DND-41 (cell line): ENCODE measurements around the gene EDAR.
A peak's percentile ranks its signal among the peaks of the same experiment; 100 is the strongest.

ENCODE experiments used
- ATAC-seq: fragments of 200-7000 bp; cut with Tn5 transposase; 3 replicates; pipeline ENCODE4 v1.9.1; 2021; ENCODE audit warnings: low read depth; ENCODE audit not compliant: insufficient read depth
- DNase-seq: peaks from one replicate; pipeline ENCODE4 v3.0.0-alpha.2; 2020
- H2AFZ ChIP-seq: 2 replicates; pipeline ENCODE4 v1.6.0; 2012; ENCODE audit warnings: low read depth, low read length
- H3K27ac ChIP-seq: 2 replicates; pipeline ENCODE4 v1.5.1; 2012; ENCODE audit warnings: low read length, inconsistent platforms
- H3K27me3 ChIP-seq: fragments of 200-600 bp; sonication (generic); 2 replicates; pipeline ENCODE4 v1.6.0; 2012; ENCODE audit warnings: low read length, mild to moderate bottlenecking, inconsistent platforms; ENCODE audit not compliant: insufficient read depth, poor library complexity
- H3K36me3 ChIP-seq: 2 replicates; pipeline ENCODE4 v1.5.1; 2012; ENCODE audit warnings: low read length, inconsistent platforms; ENCODE audit not compliant: insufficient read depth
- H3K4me1 ChIP-seq: 2 replicates; pipeline ENCODE4 v1.5.1; 2012; ENCODE audit warnings: mild to moderate bottlenecking, low read length; ENCODE audit not compliant: insufficient read depth
- H3K4me2 ChIP-seq: 2 replicates; pipeline ENCODE4 v1.6.0; 2012; ENCODE audit warnings: mild to moderate bottlenecking, moderate library complexity, low read length, inconsistent platforms; ENCODE audit not compliant: insufficient read depth
- H3K4me3 ChIP-seq, 2 experiments: fragments of 200-600 bp in 1 of 2; shearing (Covaris generic) in 1 of 2; 2 replicates each; pipeline ENCODE4 v1.5.1; 2012 to 2016; ENCODE audit warnings: inconsistent platforms in 2 of 2, low read length in 2 of 2, mild to moderate bottlenecking in 2 of 2, low read depth in 1 of 2, moderate library complexity in 1 of 2
- H3K79me2 ChIP-seq: 2 replicates; pipeline ENCODE4 v1.6.0; 2012; ENCODE audit warnings: low read length, inconsistent platforms; ENCODE audit not compliant: insufficient read depth
- H3K9ac ChIP-seq: 2 replicates; pipeline ENCODE4 v1.6.0; 2012; ENCODE audit warnings: low read depth, mild to moderate bottlenecking, inconsistent platforms, low read length, moderate library complexity
- H3K9me3 ChIP-seq: 2 replicates; pipeline ENCODE4 v1.5.1; 2012; ENCODE audit warnings: low read length, moderate library complexity, mild to moderate bottlenecking, inconsistent platforms; ENCODE audit not compliant: insufficient read depth, severe bottlenecking
- H4K20me1 ChIP-seq: 2 replicates; pipeline ENCODE4 v1.6.0; 2012; ENCODE audit warnings: low read length; ENCODE audit not compliant: insufficient read depth
- EZH2 ChIP-seq: IDR thresholded peaks from 3 replicates; pipeline ENCODE4 v1.6.1; 2012; ENCODE audit warnings: borderline replicate concordance, low read depth, mild to moderate bottlenecking, moderate library complexity, low read length, inconsistent platforms; ENCODE audit not compliant: severe bottlenecking
- TF ChIP-seq, protein P1 (sequence below): IDR thresholded peaks from 2 replicates; pipeline ENCODE4 v1.5.1; 2012; ENCODE audit warnings: borderline replicate concordance, low read length, moderate library complexity, mild to moderate bottlenecking; ENCODE audit not compliant: poor library complexity, severe bottlenecking; ENCODE audit errors: extremely low read depth

The EDAR gene

DNA sequence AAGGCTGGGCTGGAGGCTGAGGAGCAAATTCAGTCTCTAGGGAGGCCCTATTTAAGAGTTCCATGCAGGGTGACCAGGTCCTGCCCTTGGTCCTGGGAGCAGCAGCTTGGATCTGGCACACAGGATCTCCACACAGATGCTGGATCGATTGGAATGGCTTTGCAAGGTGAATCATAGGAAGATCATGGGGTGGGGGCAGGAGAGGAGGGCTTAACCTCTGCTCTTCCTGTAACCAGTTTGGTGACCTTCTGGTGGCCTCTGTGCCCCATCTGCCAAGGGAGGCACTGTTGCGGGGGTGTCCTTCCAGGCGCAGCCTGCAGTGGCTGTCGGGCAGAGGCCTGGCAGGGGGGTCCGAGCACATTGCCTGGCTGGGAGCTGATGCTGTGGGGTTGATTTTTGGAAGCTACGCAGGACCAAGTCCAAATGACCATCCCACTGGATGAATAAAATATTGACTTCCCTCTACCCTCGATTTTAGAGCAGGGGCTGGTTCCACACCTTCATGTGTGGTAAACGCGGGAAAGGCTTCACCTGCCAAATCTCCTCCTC is 79.7 kb downstream of the EDAR start:
- ATAC-seq = no peak
- no peaks in the 10 kb centered on the region for H4K20me1 ChIP-seq
- TF ChIP-seq, protein P1, sequence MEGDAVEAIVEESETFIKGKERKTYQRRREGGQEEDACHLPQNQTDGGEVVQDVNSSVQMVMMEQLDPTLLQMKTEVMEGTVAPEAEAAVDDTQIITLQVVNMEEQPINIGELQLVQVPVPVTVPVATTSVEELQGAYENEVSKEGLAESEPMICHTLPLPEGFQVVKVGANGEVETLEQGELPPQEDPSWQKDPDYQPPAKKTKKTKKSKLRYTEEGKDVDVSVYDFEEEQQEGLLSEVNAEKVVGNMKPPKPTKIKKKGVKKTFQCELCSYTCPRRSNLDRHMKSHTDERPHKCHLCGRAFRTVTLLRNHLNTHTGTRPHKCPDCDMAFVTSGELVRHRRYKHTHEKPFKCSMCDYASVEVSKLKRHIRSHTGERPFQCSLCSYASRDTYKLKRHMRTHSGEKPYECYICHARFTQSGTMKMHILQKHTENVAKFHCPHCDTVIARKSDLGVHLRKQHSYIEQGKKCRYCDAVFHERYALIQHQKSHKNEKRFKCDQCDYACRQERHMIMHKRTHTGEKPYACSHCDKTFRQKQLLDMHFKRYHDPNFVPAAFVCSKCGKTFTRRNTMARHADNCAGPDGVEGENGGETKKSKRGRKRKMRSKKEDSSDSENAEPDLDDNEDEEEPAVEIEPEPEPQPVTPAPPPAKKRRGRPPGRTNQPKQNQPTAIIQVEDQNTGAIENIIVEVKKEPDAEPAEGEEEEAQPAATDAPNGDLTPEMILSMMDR = no peak
- no peak for TF ChIP-seq EZH2

DNA sequence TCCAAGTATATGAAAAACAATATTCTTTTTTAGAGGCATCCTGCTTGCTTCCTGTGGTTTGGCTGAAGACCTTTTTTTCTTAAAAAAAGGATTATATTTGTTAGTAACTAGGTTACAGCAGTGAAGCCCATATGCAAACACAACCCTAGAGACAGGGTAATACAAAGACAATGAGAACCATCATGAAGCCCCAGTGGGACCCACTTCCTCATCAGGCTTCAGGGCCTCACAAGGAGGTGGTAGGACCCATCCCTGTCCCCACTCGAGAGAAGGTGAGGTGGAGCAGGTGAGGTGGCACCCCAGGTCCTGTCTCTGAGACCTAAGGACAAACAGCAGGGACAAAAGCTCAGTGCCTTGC is 80.3 kb downstream of the EDAR start:
- H3K36me3 ChIP-seq = no peaks in the 10 kb centered on the region
- no peaks in the 10 kb centered on the region for H3K9me3 ChIP-seq
- TF ChIP-seq, protein P1 = no peak
- TF ChIP-seq EZH2 = no peak
- no peak overlapping the region for H3K4me2 ChIP-seq
- no peak overlapping the region for H3K9ac ChIP-seq
- ATAC-seq = no peak
- DNase-seq = peak; percentile 3
- H3K4me3 ChIP-seq = no peak overlapping the region
- no peak overlapping the region for H3K27ac ChIP-seq
- H3K79me2 ChIP-seq = no peaks in the 10 kb centered on the region
- H3K4me1 ChIP-seq = no peaks in the 10 kb centered on the region
- H4K20me1 ChIP-seq = no peaks in the 10 kb centered on the region
- H3K27me3 ChIP-seq = no peaks in the 10 kb centered on the region
- no peak overlapping the region for H2AFZ ChIP-seq

More for the DNA sequence above, 79.7 kb downstream of the EDAR start:
- Histone ChIP-seq H3K27me3 (no peaks in the 10 kb centered on the region), H3K9ac (no peak overlapping the region), H3K4me1 (no peaks in the 10 kb centered on the region), H3K9me3 (no peaks in the 10 kb centered on the region), H3K4me3 (no peak overlapping the region), H3K79me2 (no peaks in the 10 kb centered on the region), H2AFZ (no peak overlapping the region), H3K36me3 (no peaks in the 10 kb centered on the region), H3K27ac (no peak overlapping the region), H3K4me2 (no peak overlapping the region)
- peak; percentile 2 for DNase-seq

- no peaks in the 10 kb centered on the region for H3K4me1 ChIP-seq
- peak; percentile 3 for DNase-seq
- H3K9me3 ChIP-seq = no peaks in the 10 kb centered on the region
- no peak overlapping the region for H3K27ac ChIP-seq
- H3K79me2 ChIP-seq = no peaks in the 10 kb centered on the region
- no peaks in the 10 kb centered on the region for H3K27me3 ChIP-seq
- H3K9ac ChIP-seq = no peak overlapping the region
- no peak overlapping the region for H3K4me3 ChIP-seq
- H4K20me1 ChIP-seq = no peaks in the 10 kb centered on the region
- H3K36me3 ChIP-seq = no peaks in the 10 kb centered on the region
- no peak for TF ChIP-seq EZH2
- TF ChIP-seq, protein P1 = no peak
- H3K4me2 ChIP-seq = no peak overlapping the region
- no peak overlapping the region for H2AFZ ChIP-seq
- ATAC-seq = no peak
Measured at GRCh38 chr2:108907822-108908712, 81.0 kb downstream of the EDAR start.
